A673 (cell line): ENCODE results near the gene RXRA.

Experiments used
- EZH2 ChIP-seq: fragments of 200-600 bp; sonication (generic); IDR thresholded peaks from 2 replicates; pipeline ENCODE4 v1.6.1; 2017; ENCODE audit warnings: borderline replicate concordance, low read depth, mild to moderate bottlenecking, mixed read lengths, antibody characterized with exemption, low read length; ENCODE audit not compliant: poor library complexity, severe bottlenecking
- TF ChIP-seq, protein P1 (sequence below): fragments of 300-800, 200-600 bp; sonication (generic); conservative IDR thresholded peaks from 2 replicates; pipeline ENCODE4 v1.5.1; 2017; ENCODE audit warnings: low read depth, mild to moderate bottlenecking, antibody characterized with exemption, low read length, moderate library complexity, mixed read lengths

DNA sequence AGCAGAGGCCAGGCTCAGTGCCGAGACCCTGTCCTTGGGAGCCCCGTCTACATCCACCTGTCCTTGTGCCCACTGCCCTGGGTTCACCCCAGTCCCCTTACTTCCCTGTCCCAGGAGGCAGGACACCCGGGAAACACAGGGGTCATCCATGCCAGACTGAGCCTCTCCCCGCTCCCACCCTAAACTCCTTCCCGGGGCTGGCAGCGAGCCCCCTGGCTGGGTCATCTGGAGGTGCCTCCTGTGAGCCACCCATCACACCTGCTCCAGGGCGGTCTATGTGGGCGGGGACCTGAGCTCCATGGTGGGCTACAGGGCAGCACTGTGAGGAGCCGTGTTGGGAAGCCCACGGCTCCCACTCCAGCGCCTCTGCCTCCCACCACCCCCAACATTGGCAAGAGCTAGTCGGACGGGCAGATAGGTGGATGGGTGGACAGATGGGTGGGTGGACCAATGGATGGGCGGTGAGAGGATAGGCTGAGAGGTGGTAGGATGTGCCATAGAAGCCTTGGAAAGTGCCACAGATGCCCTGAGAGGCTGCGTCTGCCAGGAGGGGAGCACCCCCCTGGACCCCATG lies 42.5 kb upstream of the RXRA start:
- TF ChIP-seq, protein P1, sequence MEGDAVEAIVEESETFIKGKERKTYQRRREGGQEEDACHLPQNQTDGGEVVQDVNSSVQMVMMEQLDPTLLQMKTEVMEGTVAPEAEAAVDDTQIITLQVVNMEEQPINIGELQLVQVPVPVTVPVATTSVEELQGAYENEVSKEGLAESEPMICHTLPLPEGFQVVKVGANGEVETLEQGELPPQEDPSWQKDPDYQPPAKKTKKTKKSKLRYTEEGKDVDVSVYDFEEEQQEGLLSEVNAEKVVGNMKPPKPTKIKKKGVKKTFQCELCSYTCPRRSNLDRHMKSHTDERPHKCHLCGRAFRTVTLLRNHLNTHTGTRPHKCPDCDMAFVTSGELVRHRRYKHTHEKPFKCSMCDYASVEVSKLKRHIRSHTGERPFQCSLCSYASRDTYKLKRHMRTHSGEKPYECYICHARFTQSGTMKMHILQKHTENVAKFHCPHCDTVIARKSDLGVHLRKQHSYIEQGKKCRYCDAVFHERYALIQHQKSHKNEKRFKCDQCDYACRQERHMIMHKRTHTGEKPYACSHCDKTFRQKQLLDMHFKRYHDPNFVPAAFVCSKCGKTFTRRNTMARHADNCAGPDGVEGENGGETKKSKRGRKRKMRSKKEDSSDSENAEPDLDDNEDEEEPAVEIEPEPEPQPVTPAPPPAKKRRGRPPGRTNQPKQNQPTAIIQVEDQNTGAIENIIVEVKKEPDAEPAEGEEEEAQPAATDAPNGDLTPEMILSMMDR = no peak
- no peak for TF ChIP-seq EZH2
